Muscle of leg (tissue), 11 donors: ENCODE data around the gene DMPK. TPM values are rescaled to one million over a fixed set of nuclear protein-coding genes. Genes with fewer than 3 reads are reported as not detected.
"Not testable (repeated sequence)": the region's sequence is repeated elsewhere in the genome, so short reads cannot be mapped to it uniquely, and the experiment has no call there.

ENCODE experiments used
- DNase-seq: peaks from one replicate; pipeline ENCODE4 v3.0.0; 2013
- H3K27ac ChIP-seq: one replicate; pipeline ENCODE4 v1.5.1; 2013; ENCODE audit warnings: mild to moderate bottlenecking, low read length, control low read depth
- H3K27me3 ChIP-seq: one replicate; pipeline ENCODE4 v1.6.1; 2013; ENCODE audit warnings: low read length; ENCODE audit not compliant: control insufficient read depth, insufficient read depth
- H3K36me3 ChIP-seq: one replicate; pipeline ENCODE4 v1.6.1; 2013; ENCODE audit warnings: low read length; ENCODE audit not compliant: control insufficient read depth, insufficient read depth
- H3K4me1 ChIP-seq: one replicate; pipeline ENCODE4 v1.6.1; 2013; ENCODE audit warnings: low read length; ENCODE audit not compliant: control insufficient read depth, insufficient read depth
- H3K4me3 ChIP-seq: one replicate; pipeline ENCODE4 v1.5.1; 2013; ENCODE audit warnings: low read length, control low read depth
- H3K9me3 ChIP-seq: replicated peaks from 2 replicates; pipeline ENCODE4 v1.6.1; 2013; ENCODE audit warnings: low read depth, low read length; ENCODE audit not compliant: control insufficient read depth
- WGBS: methylation state at CpG from one replicate; pipeline ENCODE4 v1.1.5; 2013; ENCODE audit warnings: missing lambda C conversion rate; ENCODE audit not compliant: insufficient coverage; 5-methylcytosine and 5-hydroxymethylcytosine counted together
- polyA plus RNA-seq, 8 donors: library from polyadenylated mRNA; unstranded; fragments of 120-200 nt; gene quantifications; one replicate each; pipeline versions ENCODE4 v1.2.1 to v1.2.3, GENCODE V29; 2013; ENCODE audit warnings: inconsistent platforms in 1 of 8, low replicate concordance in 1 of 8; ENCODE audit not compliant: insufficient read length in 8 of 8, insufficient read depth in 1 of 8
- total RNA-seq: library from RNA; stranded (reverse); fragments of 120-200 nt; gene quantifications from one replicate; pipeline ENCODE4 v1.2.4, GENCODE V29; 2013

Gene DMPK
- total and polyA plus RNA-seq, 9 donors, result 158 to 390 (median 318) TPM

- no peak overlapping the region for H3K27ac ChIP-seq
- H3K9me3 ChIP-seq, result no peaks in the 10 kb centered on the region
- H3K4me1 ChIP-seq, result peaks cover 16% of the 10 kb centered on the region
- peaks cover 2% of the 10 kb centered on the region for H3K27me3 ChIP-seq
- 82% methylated on average over 2 of the region's 7 CpGs for WGBS
- DNase-seq, result no peak
- no peaks in the 10 kb centered on the region for H3K36me3 ChIP-seq
- H3K4me3 ChIP-seq, result no peak overlapping the region
Observed at GRCh38 chr19:45801603-45802175, 19.4 kb upstream of the DMPK start.

GRCh38 chr19:45800070-45800553 is 17.8 kb upstream of the DMPK start:
- Histone ChIP-seq H3K4me3 (no peak overlapping the region), H3K4me1 (peaks cover 16% of the 10 kb centered on the region), H3K27ac (no peak overlapping the region), H3K36me3 (no peaks in the 10 kb centered on the region), H3K27me3 (peaks cover 2% of the 10 kb centered on the region), H3K9me3 (no peaks in the 10 kb centered on the region)
- DNase-seq, result no peak
- 79% methylated on average over 8 of the region's 8 CpGs for WGBS

- no CpG with 5 or more reads among the region's 5 CpGs for WGBS
- H3K4me3 ChIP-seq, H3K36me3 ChIP-seq, H3K9me3 ChIP-seq, H3K27me3 ChIP-seq: not testable (repeated sequence)
- DNase-seq, result peak; percentile 43
- Histone ChIP-seq H3K27ac (peak overlapping the region; percentile 20), H3K4me1 (peaks cover 16% of the 10 kb centered on the region)
Observed at GRCh38 chr19:45799541-45799940, 17.3 kb upstream of the DMPK start.

- Histone ChIP-seq H3K27ac (peak overlapping the region; percentile 37), H3K27me3 (peaks cover 2% of the 10 kb centered on the region), H3K36me3 (no peaks in the 10 kb centered on the region), H3K4me3 (no peak overlapping the region), H3K4me1 (peaks cover 16% of the 10 kb centered on the region), H3K9me3 (no peaks in the 10 kb centered on the region)
- DNase-seq, result peak; percentile 80
- WGBS, result 7% methylated on average over 6 of the region's 10 CpGs
Observed at GRCh38 chr19:45798995-45799517, 16.8 kb upstream of the DMPK start.

DNA sequence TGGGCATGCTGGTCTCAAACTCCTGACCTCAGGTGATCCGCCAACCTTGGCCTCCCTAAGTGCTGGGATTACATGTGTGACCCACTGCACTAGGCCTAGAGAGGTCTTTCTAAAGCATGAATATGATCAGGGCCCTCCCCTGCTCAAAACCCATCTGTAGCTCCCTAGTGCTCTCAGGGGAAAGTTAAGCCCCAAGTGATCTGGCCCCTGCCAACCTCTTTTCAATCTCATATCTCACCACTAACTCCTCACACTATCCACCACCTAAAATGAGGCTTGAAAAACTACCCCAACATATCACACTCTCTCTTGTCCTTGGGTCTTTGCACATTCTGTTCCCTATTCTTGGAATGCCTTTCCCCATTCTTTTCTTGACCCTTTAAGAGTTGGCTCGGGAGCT is 12.3 kb upstream of the DMPK start:
- DNase-seq, result no peak
- no peak overlapping the region for H3K27ac ChIP-seq
- no peaks in the 10 kb centered on the region for H3K9me3 ChIP-seq
- peaks cover 2% of the 10 kb centered on the region for H3K27me3 ChIP-seq
- H3K4me1 ChIP-seq, result peaks cover 31% of the 10 kb centered on the region
- peaks cover 7% of the 10 kb centered on the region for H3K36me3 ChIP-seq
- WGBS, result 100% methylated on average over 1 of the region's 2 CpGs
- H3K4me3 ChIP-seq, result no peak overlapping the region

- no peak overlapping the region for H3K27ac ChIP-seq
- no peaks in the 10 kb centered on the region for H3K9me3 ChIP-seq
- peaks cover 24% of the 10 kb centered on the region for H3K4me1 ChIP-seq
- DNase-seq, result no peak
- 58% methylated on average over 5 of the region's 6 CpGs for WGBS
- no peak overlapping the region for H3K4me3 ChIP-seq
- H3K27me3 ChIP-seq, result peaks cover 2% of the 10 kb centered on the region
- H3K36me3 ChIP-seq, result peaks cover 14% of the 10 kb centered on the region
Observed at GRCh38 chr19:45793876-45794275, 11.6 kb upstream of the DMPK start.

GRCh38 chr19:45793178-45793564 is 10.9 kb upstream of the DMPK start:
- peaks cover 2% of the 10 kb centered on the region for H3K27me3 ChIP-seq
- peaks cover 21% of the 10 kb centered on the region for H3K36me3 ChIP-seq
- H3K4me3 ChIP-seq, result peak overlapping the region; percentile 23
- peak overlapping the region; percentile 81 for H3K27ac ChIP-seq
- WGBS, result 38% methylated on average over 3 of the region's 3 CpGs
- no peaks in the 10 kb centered on the region for H3K9me3 ChIP-seq
- peaks cover 23% of the 10 kb centered on the region for H3K4me1 ChIP-seq
- no peak for DNase-seq

DNA sequence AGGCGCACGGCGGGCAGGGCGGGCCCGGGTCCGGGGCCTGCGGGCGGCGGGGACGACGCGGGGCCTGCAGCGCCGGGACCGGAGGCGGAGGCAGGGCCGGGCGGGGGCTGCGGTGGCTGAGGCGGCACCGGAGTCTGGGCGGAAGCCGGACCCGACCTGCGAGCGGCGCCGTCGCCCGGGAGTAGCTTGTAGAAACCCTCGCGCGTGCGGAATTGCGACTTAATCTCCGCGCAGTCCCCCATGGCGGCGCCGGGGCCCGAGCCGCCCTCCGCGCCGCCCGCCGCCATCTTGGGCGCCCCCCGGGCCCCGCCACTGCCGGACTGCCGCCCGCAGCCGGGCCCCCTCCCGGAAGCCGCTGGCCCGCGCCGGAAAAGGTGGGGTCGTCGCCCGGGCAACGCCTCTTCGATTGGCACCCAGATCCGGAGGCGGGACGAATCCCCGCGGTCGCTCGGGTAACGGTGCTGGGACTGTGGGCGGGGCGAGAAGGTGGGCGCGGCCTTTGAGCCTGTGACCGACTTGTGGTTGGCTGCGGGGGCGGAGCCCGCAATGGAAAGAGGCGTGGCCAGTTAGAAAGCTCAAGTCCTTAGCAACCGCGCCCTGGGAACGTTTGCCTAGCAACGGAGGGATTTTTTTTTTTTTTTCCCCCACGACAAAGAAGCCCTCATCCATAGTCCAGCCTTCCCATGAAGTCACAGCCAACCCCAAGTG is 10.3 kb upstream of the DMPK start, which contains the start of gene DMWD:
Gene DMWD, minus strand, starts transcription at position 376 of the 708 bp plus-strand sequence. Its CDS starts 89 bp downstream, at position 287.
- Histone ChIP-seq H3K4me3 (peak within 1 kb of the TSS; percentile 85), H3K4me1 (peaks cover 23% of the 10 kb centered on the region), H3K27ac (peak within 1 kb of the TSS; percentile 81), H3K36me3 (peaks cover 25% of the 10 kb centered on the region), H3K9me3 (no peaks in the 10 kb centered on the region), H3K27me3 (peaks cover 4% of the 10 kb centered on the region)
- WGBS, result under 1% methylated on average over 86 of the region's 86 CpGs
- DNase-seq, result peak; percentile 99

DNA sequence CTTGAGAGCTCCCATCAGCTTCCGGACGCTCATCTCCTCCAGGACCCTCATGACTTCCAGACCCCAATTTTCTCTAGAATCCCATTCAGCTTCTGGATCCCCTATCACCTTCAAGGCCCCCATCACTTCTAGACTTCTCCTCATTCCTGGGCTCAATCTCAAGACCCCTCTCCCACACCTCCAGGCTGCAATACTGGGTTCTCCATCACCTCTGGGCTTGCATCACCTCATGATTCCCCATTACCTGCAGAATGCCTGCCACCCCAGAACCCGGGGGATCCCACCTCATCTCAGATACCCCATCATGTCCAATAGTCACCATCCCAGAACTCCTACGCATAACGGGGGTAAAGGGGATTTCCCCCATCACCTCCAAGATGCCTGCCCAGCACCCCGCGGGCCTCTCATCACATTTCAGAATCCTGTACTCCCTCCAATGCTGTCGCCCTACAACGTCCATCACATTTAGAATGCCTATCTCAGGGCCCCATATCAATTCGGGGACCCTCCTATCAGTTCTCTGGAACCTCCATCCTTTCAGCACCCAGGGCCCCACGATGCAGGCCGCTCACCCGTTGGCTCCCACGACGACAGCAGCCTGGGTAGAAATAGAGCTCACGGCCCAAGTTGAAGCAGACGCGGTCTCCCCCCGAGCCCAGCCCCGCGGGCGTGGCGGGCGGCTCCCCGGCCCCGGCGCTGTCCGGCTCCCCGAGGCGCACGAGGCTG is 9.6 kb upstream of the DMPK start:
- 3% methylated on average over 31 of the region's 31 CpGs for WGBS
- H3K36me3 ChIP-seq, result peaks cover 30% of the 10 kb centered on the region
- no peak for DNase-seq
- peaks cover 4% of the 10 kb centered on the region for H3K27me3 ChIP-seq
- no peaks in the 10 kb centered on the region for H3K9me3 ChIP-seq
- peak overlapping the region; percentile 85 for H3K4me3 ChIP-seq
- peak overlapping the region; percentile 67 for H3K27ac ChIP-seq
- H3K4me1 ChIP-seq, result peaks cover 23% of the 10 kb centered on the region

DNA sequence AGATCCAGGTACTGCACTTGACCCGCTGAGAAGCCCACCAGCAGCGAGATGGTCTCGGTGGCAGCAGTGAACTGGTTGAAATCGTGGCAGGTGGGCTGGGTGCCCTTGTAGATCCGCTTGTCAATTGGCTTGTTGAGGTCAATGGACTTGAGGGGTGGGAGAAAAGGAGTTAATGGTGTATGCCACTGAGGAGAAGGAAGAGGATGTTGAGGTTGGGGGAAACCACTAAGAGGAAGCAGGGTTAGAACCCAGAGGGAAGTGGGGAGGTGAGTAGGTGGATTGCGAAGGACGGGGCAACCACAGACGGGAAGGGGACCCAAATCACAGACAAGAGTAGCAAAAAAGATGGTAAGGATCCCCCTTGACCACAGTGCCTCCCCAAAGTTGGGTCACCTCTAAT is 8.7 kb upstream of the DMPK start:
- peaks cover 40% of the 10 kb centered on the region for H3K36me3 ChIP-seq
- peaks cover 4% of the 10 kb centered on the region for H3K27me3 ChIP-seq
- DNase-seq, result no peak
- 87% methylated on average over 5 of the region's 8 CpGs for WGBS
- H3K4me1 ChIP-seq, result peaks cover 24% of the 10 kb centered on the region
- H3K4me3 ChIP-seq, result no peak overlapping the region
- no peaks in the 10 kb centered on the region for H3K9me3 ChIP-seq
- no peak overlapping the region for H3K27ac ChIP-seq
